Stimulated activated CD8-positive, alpha-beta memory T cell treated with anti-CD3 and anti-CD28 coated beads, Interleukin-15, amount 100 ng/mL, for 24 hours (primary cell): ENCODE results near the gene SDCCAG8.

ENCODE experiments used
- DNase-seq: peaks from one replicate; pipeline ENCODE4 v3.0.0-alpha.2; 2020; ENCODE audit warnings: low read depth

The SDCCAG8 gene

GRCh38 chr1:243549108-243549507 lies 293.3 kb downstream of the SDCCAG8 start:
- DNase-seq: no peak
